SH-SY5Y (cell line): ENCODE data around the gene CDK4.

Source experiments
- GATA2 ChIP-seq: IDR thresholded peaks from 2 replicates; pipeline ENCODE4 v1.6.1; 2011; ENCODE audit warnings: mild to moderate bottlenecking, low read depth, low read length
- GATA3 ChIP-seq: IDR thresholded peaks from 2 replicates; pipeline ENCODE4 v1.6.1; 2011; ENCODE audit warnings: low read depth, mild to moderate bottlenecking, low read length, moderate library complexity

DNA sequence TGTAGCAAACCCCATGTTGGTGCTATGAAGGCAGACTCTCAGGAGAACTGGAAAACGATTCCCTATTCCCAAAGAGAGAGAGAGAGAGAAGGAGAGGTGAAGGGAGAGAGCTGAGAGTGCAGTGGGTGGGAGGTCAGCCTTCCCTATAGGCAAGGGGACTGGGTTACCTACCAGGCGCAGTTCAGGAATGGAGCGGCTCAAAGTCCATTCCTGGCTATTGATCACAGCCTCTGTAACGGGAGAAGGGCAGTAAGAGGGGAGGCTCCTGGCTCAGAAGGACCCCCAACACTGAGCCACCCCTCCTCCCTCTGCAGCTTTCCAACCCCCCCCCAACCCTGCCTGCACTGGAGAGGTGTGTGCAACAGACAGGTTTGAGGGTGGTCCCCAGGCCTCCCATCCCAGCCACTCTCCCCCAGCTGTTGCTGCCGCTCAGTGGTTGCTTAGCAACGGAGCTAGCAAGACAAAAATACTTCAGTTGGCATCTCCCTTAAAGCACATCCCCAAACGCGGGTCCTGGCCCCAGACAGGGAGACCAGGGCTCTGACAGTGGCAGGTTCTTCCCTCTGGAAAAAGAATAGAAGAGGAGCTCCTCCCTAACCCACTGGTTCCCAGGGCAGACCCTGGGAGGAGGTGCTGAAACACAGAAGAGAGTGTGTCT is 16.8 kb downstream of the CDK4 start:
- TF ChIP-seq GATA3 (no peak), GATA2 (no peak)
